ENCODE data around the gene POU6F2.

POU6F2 gene

DNA sequence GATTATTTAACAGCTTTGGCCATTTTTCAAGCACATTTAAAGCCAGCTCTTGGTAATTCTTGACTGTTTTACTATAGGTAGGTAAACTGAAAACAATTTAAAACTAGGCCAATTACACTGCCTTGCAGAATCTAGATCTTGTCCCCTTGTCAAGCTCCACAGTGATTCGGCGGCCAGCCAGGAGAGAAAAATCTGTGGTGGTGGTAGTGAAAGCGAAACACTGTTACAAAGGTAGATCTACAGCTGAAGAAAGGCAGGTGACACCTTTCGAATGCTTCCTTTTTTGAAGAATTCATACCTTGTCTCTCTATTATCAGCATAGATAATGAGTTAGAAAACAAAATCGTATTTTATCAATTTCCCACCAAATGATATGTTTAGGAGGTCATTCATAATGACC lies 218.3 kb downstream of the POU6F2 start:
- Histone ChIP-seq H3K9ac (ENCODE audit: low read depth in 1 of 2, low read length in 2 of 2) (no peak overlapping the region), H3K36me3 (ENCODE audit: control insufficient read depth in 2 of 2, insufficient read depth in 2 of 2, low read length in 2 of 2) (no peaks in the 10 kb centered on the region), H3K27ac (ENCODE audit: low read depth in 2 of 2, low read length in 2 of 2) (no peak overlapping the region), H3K9me3 (ENCODE audit: control insufficient read depth in 2 of 2, low read length in 2 of 2) (no peaks in the 10 kb centered on the region), H3K4me3 (ENCODE audit: low read length in 2 of 2) (no peak overlapping the region), H3K4me1 (ENCODE audit: control insufficient read depth in 2 of 2, insufficient read depth in 2 of 2, low read length in 2 of 2) (peaks cover 0 to 8% of the 10 kb centered on the region in 2 donors), H3K27me3 (ENCODE audit: control insufficient read depth in 2 of 2, insufficient read depth in 2 of 2, low read length in 2 of 2) (no peaks in the 10 kb centered on the region)

DNA sequence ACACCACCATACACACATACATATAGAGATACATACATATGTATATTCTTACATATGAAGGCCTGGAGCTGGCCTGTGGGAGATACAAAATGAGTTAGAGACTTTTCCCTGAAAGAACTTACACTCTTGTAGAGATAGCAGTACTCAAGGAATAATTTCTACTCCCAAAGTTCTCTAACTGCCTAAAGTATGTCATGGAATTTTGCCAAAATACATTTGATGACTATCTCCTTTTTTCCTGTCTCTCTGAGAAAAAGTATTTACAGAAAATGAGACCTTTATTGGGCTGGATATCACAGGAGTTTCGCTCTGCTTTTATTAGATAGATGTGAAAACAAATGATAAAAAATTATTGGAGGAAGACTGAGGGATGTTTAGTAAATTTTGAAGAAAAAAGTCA lies 220.1 kb downstream of the POU6F2 start:
- no peak overlapping the region for H3K27ac ChIP-seq (ENCODE audit: low read depth in 2 of 2, low read length in 2 of 2)
- H3K4me1 ChIP-seq (ENCODE audit: control insufficient read depth in 2 of 2, insufficient read depth in 2 of 2, low read length in 2 of 2): peaks cover 0 to 8% of the 10 kb centered on the region in 2 donors
- H3K27me3 ChIP-seq (ENCODE audit: control insufficient read depth in 2 of 2, insufficient read depth in 2 of 2, low read length in 2 of 2): no peaks in the 10 kb centered on the region
- H3K36me3 ChIP-seq (ENCODE audit: control insufficient read depth in 2 of 2, insufficient read depth in 2 of 2, low read length in 2 of 2): no peaks in the 10 kb centered on the region
- no peaks in the 10 kb centered on the region for H3K9me3 ChIP-seq (ENCODE audit: control insufficient read depth in 2 of 2, low read length in 2 of 2)
- no peak overlapping the region for H3K4me3 ChIP-seq (ENCODE audit: low read length in 2 of 2)
- H3K9ac ChIP-seq (ENCODE audit: low read depth in 1 of 2, low read length in 2 of 2): no peak overlapping the region

DNA sequence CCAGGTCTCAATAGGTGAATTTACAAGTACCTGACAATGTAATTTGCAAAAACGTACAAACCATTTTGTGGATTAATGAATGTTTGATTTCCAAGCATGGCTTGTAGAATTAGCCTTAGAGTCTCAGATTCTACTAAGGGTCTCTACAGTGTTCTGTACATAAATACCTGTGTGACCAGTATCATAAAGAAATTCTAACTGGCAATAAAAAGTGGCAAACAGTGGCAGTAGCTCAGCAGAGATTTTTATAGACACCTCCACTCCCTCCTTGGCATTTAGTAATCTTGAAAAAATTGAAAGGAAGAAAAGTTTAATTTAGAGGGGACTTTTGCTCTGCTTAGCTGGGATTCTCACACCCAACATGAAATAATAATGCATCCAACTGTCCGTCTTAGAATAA lies 220.8 kb downstream of the POU6F2 start:
- no peak overlapping the region for H3K4me3 ChIP-seq (ENCODE audit: low read length in 2 of 2)
- H3K9ac ChIP-seq (ENCODE audit: low read depth in 1 of 2, low read length in 2 of 2): no peak overlapping the region
- H3K36me3 ChIP-seq (ENCODE audit: control insufficient read depth in 2 of 2, insufficient read depth in 2 of 2, low read length in 2 of 2): no peaks in the 10 kb centered on the region
- H3K4me1 ChIP-seq (ENCODE audit: control insufficient read depth in 2 of 2, insufficient read depth in 2 of 2, low read length in 2 of 2): peaks cover 0 to 8% of the 10 kb centered on the region in 2 donors
- no peaks in the 10 kb centered on the region for H3K9me3 ChIP-seq (ENCODE audit: control insufficient read depth in 2 of 2, low read length in 2 of 2)
- no peaks in the 10 kb centered on the region for H3K27me3 ChIP-seq (ENCODE audit: control insufficient read depth in 2 of 2, insufficient read depth in 2 of 2, low read length in 2 of 2)
- no peak overlapping the region for H3K27ac ChIP-seq (ENCODE audit: low read depth in 2 of 2, low read length in 2 of 2)

DNA sequence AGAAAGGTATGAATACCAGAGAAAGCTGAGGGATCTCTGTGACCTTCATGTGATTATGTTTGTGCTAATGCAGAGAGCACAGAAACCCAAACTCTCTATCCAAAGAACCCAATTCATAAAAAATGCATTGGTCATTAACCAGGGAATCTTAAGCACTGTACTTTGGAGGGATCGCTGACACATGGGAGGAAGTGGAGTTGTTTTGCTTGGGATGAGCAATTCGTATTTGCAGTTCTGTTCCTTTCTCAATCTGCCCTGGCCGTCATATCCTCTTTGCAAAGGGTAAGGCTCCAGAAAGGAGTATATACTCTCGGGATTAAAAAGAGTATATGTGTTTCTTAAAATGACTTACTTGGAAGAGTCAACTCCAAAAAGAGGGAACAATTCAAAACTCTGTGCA lies 221.3 kb downstream of the POU6F2 start:
- H3K27ac ChIP-seq (ENCODE audit: low read depth in 2 of 2, low read length in 2 of 2): no peak overlapping the region
- H3K9me3 ChIP-seq (ENCODE audit: control insufficient read depth in 2 of 2, low read length in 2 of 2): no peaks in the 10 kb centered on the region
- no peak overlapping the region for H3K4me3 ChIP-seq (ENCODE audit: low read length in 2 of 2)
- peaks cover 0 to 8% of the 10 kb centered on the region in 2 donors for H3K4me1 ChIP-seq (ENCODE audit: control insufficient read depth in 2 of 2, insufficient read depth in 2 of 2, low read length in 2 of 2)
- no peaks in the 10 kb centered on the region for H3K27me3 ChIP-seq (ENCODE audit: control insufficient read depth in 2 of 2, insufficient read depth in 2 of 2, low read length in 2 of 2)
- H3K9ac ChIP-seq (ENCODE audit: low read depth in 1 of 2, low read length in 2 of 2): no peak overlapping the region
- H3K36me3 ChIP-seq (ENCODE audit: control insufficient read depth in 2 of 2, insufficient read depth in 2 of 2, low read length in 2 of 2): no peaks in the 10 kb centered on the region

DNA sequence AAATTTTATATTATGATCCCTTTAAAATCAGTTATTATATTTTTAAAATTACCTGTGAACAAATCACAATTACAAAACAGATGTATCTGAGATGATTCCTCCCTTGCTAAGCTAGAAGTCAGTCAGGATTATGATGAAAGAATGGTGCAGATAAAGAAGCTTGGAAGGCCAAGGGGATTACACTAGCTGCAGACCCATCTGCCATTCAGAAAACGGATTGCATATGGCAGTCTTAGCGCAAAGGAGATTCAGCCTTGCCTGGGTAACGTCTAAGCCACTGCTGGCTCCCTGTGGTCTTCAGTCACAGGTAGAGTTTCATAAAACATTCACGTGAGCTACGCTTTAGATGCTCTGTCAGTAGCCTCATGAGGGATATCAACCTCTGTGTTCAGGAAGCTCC lies 222.2 kb downstream of the POU6F2 start:
- Histone ChIP-seq H3K4me3 (ENCODE audit: low read length in 2 of 2) (no peak overlapping the region), H3K27ac (ENCODE audit: low read depth in 2 of 2, low read length in 2 of 2) (no peak overlapping the region), H3K4me1 (ENCODE audit: control insufficient read depth in 2 of 2, insufficient read depth in 2 of 2, low read length in 2 of 2) (peaks cover 0 to 8% of the 10 kb centered on the region in 2 donors), H3K9me3 (ENCODE audit: control insufficient read depth in 2 of 2, low read length in 2 of 2) (no peaks in the 10 kb centered on the region), H3K9ac (ENCODE audit: low read depth in 1 of 2, low read length in 2 of 2) (no peak overlapping the region), H3K36me3 (ENCODE audit: control insufficient read depth in 2 of 2, insufficient read depth in 2 of 2, low read length in 2 of 2) (no peaks in the 10 kb centered on the region), H3K27me3 (ENCODE audit: control insufficient read depth in 2 of 2, insufficient read depth in 2 of 2, low read length in 2 of 2) (no peaks in the 10 kb centered on the region)

DNA sequence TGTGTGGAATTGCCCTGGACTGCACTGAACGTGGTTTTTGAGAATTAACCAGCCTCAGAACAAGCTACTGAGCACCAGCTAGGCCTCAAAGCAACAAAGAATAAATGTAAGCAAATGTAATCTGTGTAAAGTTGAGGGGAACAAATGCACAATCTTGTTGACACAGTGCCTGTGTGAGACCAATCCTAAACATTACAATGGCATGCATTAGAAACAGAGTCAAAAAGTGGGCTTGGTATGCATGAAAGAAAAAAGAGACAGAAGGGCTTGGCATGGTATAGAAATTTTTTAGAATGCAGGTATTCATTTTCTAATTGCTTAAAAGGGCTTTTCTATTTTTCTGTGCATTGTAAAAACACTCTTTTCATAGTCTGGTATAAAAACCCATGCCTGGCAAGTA lies 224.3 kb downstream of the POU6F2 start:
- Histone ChIP-seq H3K27me3 (ENCODE audit: control insufficient read depth in 2 of 2, insufficient read depth in 2 of 2, low read length in 2 of 2) (no peaks in the 10 kb centered on the region), H3K4me3 (ENCODE audit: low read length in 2 of 2) (no peak overlapping the region), H3K27ac (ENCODE audit: low read depth in 2 of 2, low read length in 2 of 2) (no peak overlapping the region), H3K4me1 (ENCODE audit: control insufficient read depth in 2 of 2, insufficient read depth in 2 of 2, low read length in 2 of 2) (peaks cover 0 to 8% of the 10 kb centered on the region in 2 donors), H3K9ac (ENCODE audit: low read depth in 1 of 2, low read length in 2 of 2) (no peak overlapping the region), H3K36me3 (ENCODE audit: control insufficient read depth in 2 of 2, insufficient read depth in 2 of 2, low read length in 2 of 2) (no peaks in the 10 kb centered on the region), H3K9me3 (ENCODE audit: control insufficient read depth in 2 of 2, low read length in 2 of 2) (no peaks in the 10 kb centered on the region)

DNA sequence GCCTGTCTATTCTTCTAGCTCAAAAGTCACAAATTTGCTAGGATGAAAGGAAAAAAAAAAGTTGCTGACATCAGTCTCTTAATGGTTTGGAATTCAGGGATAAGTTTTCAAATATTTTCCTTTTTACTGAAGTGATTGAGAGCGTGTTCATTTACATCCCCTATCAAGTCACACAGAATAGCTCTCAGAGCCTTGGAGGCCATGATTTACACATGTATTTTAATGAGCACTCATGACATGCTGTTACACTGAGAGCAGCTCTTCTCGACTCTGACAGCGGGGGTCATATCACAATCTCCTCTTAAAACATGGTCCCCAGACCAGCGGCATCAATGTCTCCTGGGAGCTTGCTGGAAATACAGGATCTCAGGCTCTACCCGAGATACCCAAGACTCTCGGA lies 232.7 kb downstream of the POU6F2 start:
- no peaks in the 10 kb centered on the region for H3K27me3 ChIP-seq (ENCODE audit: control insufficient read depth in 2 of 2, insufficient read depth in 2 of 2, low read length in 2 of 2)
- H3K27ac ChIP-seq (ENCODE audit: low read depth in 2 of 2, low read length in 2 of 2): no peak overlapping the region
- no peaks in the 10 kb centered on the region for H3K4me1 ChIP-seq (ENCODE audit: control insufficient read depth in 2 of 2, insufficient read depth in 2 of 2, low read length in 2 of 2)

DNA sequence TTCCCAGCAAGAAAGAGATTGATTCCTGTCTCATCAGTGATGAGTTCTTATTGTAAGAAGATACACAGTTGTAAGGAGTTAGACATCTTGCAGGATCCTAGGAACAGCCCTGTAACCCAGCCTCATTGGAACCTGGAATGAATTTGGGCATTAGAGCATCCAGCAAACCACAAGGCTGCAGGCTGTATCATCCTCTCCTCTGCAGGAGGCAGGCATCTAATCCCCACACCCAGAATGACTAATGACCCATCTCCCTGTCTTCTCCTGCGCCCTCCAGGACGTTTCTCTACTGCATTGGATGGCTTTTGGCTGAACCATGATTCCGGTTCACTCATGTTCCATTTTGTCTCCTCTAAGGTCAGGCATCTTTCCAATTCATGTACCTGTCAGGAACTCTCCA lies 233.9 kb downstream of the POU6F2 start:
- Histone ChIP-seq H3K36me3 (ENCODE audit: control insufficient read depth in 2 of 2, insufficient read depth in 2 of 2, low read length in 2 of 2) (no peaks in the 10 kb centered on the region), H3K4me3 (ENCODE audit: low read length in 2 of 2) (no peak overlapping the region), H3K4me1 (ENCODE audit: control insufficient read depth in 2 of 2, insufficient read depth in 2 of 2, low read length in 2 of 2) (no peaks in the 10 kb centered on the region), H3K27me3 (ENCODE audit: control insufficient read depth in 2 of 2, insufficient read depth in 2 of 2, low read length in 2 of 2) (no peaks in the 10 kb centered on the region), H3K9me3 (ENCODE audit: control insufficient read depth in 2 of 2, low read length in 2 of 2) (no peaks in the 10 kb centered on the region), H3K27ac (ENCODE audit: low read depth in 2 of 2, low read length in 2 of 2) (no peak overlapping the region), H3K9ac (ENCODE audit: low read depth in 1 of 2, low read length in 2 of 2) (no peak overlapping the region)

More for the DNA sequence above, 232.7 kb downstream of the POU6F2 start:
- Histone ChIP-seq H3K9me3 (ENCODE audit: control insufficient read depth in 2 of 2, low read length in 2 of 2) (no peaks in the 10 kb centered on the region), H3K36me3 (ENCODE audit: control insufficient read depth in 2 of 2, insufficient read depth in 2 of 2, low read length in 2 of 2) (no peaks in the 10 kb centered on the region), H3K4me3 (ENCODE audit: low read length in 2 of 2) (no peak overlapping the region), H3K9ac (ENCODE audit: low read depth in 1 of 2, low read length in 2 of 2) (no peak overlapping the region)

DNA sequence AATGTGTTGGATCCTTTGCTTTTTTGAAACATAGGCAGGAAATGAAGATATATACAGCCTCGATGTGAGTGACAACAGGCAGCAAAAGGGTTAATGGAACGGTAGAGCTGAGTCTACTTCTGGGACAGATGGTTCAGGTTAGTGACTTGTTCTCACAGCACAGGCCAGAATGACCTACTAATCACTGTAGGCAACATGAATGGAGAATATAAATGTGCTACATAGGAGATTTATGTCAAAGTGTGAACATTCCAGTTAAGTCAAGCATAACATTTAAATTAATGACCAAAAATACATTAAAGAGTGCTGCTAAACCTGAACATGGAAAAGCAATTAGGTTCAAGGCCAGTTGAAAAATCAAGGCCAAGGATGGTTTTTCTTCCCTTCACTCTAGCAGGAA lies 235.2 kb downstream of the POU6F2 start:
- Histone ChIP-seq H3K4me3 (ENCODE audit: low read length in 2 of 2) (no peak overlapping the region), H3K9ac (ENCODE audit: low read depth in 1 of 2, low read length in 2 of 2) (no peak overlapping the region), H3K9me3 (ENCODE audit: control insufficient read depth in 2 of 2, low read length in 2 of 2) (no peaks in the 10 kb centered on the region), H3K4me1 (ENCODE audit: control insufficient read depth in 2 of 2, insufficient read depth in 2 of 2, low read length in 2 of 2) (no peaks in the 10 kb centered on the region), H3K36me3 (ENCODE audit: control insufficient read depth in 2 of 2, insufficient read depth in 2 of 2, low read length in 2 of 2) (no peaks in the 10 kb centered on the region), H3K27ac (ENCODE audit: low read depth in 2 of 2, low read length in 2 of 2) (no peak overlapping the region), H3K27me3 (ENCODE audit: control insufficient read depth in 2 of 2, insufficient read depth in 2 of 2, low read length in 2 of 2) (no peaks in the 10 kb centered on the region)

DNA sequence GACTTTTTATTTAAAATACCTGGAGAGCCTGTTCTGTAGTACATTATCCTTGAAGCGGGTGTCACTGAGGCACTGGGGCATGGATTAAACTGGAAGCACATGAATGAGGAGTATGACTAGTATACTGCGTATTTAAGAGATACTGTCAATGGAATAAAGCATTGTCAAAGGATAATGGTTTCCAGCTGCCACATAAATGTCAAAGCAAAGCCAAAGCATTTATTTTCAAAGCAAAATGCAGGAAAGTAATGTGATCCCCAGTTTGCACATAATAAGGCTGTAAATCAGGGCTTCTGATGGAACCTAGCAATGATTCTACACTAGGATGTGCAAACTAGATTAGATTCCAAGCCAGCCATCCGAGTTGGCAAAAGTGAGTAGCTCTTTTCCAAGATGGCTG lies 240.1 kb downstream of the POU6F2 start:
- Histone ChIP-seq H3K4me1 (ENCODE audit: control insufficient read depth in 2 of 2, insufficient read depth in 2 of 2, low read length in 2 of 2) (no peaks in the 10 kb centered on the region), H3K9me3 (ENCODE audit: control insufficient read depth in 2 of 2, low read length in 2 of 2) (no peaks in the 10 kb centered on the region), H3K27me3 (ENCODE audit: control insufficient read depth in 2 of 2, insufficient read depth in 2 of 2, low read length in 2 of 2) (no peaks in the 10 kb centered on the region), H3K4me3 (ENCODE audit: low read length in 2 of 2) (no peak overlapping the region), H3K27ac (ENCODE audit: low read depth in 2 of 2, low read length in 2 of 2) (no peak overlapping the region), H3K36me3 (ENCODE audit: control insufficient read depth in 2 of 2, insufficient read depth in 2 of 2, low read length in 2 of 2) (no peaks in the 10 kb centered on the region), H3K9ac (ENCODE audit: low read depth in 1 of 2, low read length in 2 of 2) (no peak overlapping the region)

DNA sequence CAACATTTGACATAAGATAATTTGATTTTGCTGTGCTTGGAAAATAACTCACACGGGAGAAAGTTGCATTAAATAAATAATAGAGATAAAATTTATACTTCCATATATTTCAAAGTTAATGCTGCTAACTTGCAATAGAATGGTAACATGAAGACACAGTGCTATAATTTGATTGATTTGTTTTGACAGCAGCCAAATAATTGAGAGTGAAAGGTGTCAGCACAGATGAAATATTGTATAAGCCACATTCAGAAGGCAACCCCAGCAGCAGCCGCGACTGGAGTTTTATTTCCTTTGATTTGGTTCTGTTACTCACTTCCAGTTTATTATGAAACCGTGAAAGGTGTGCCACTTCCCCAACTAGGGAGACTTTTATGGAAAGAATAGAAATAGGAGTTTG lies 242.2 kb downstream of the POU6F2 start:
- Histone ChIP-seq H3K9me3 (ENCODE audit: control insufficient read depth in 2 of 2, low read length in 2 of 2) (no peaks in the 10 kb centered on the region), H3K27ac (ENCODE audit: low read depth in 2 of 2, low read length in 2 of 2) (no peak overlapping the region)

More for the DNA sequence above, 242.2 kb downstream of the POU6F2 start:
- no peaks in the 10 kb centered on the region for H3K27me3 ChIP-seq (ENCODE audit: control insufficient read depth in 2 of 2, insufficient read depth in 2 of 2, low read length in 2 of 2)
- H3K9ac ChIP-seq (ENCODE audit: low read depth in 1 of 2, low read length in 2 of 2): no peak overlapping the region
- H3K4me3 ChIP-seq (ENCODE audit: low read length in 2 of 2): no peak overlapping the region
- H3K36me3 ChIP-seq (ENCODE audit: control insufficient read depth in 2 of 2, insufficient read depth in 2 of 2, low read length in 2 of 2): no peaks in the 10 kb centered on the region
- H3K4me1 ChIP-seq (ENCODE audit: control insufficient read depth in 2 of 2, insufficient read depth in 2 of 2, low read length in 2 of 2): no peaks in the 10 kb centered on the region
